ENCODE results near the gene ZNF148.

DNA sequence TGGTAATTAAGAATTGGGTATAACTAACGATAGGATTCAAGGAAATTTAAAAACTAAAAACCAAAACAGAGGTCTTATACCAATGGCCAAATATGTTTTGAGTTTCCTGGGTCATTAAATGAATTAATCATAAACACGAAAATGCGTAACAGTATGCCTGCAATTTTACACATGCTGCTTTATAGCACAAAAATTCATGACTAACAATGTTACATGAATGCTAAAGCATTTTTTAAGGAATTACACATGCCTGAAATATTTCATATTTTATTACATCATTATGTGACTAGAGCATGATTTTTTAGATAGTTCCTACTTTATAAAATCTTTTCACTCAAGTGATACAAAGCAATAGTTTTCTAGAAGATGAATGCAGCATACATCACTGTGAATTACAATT, 74.7 kb downstream of the ZNF148 start:
- TF ChIP-seq, protein P1, sequence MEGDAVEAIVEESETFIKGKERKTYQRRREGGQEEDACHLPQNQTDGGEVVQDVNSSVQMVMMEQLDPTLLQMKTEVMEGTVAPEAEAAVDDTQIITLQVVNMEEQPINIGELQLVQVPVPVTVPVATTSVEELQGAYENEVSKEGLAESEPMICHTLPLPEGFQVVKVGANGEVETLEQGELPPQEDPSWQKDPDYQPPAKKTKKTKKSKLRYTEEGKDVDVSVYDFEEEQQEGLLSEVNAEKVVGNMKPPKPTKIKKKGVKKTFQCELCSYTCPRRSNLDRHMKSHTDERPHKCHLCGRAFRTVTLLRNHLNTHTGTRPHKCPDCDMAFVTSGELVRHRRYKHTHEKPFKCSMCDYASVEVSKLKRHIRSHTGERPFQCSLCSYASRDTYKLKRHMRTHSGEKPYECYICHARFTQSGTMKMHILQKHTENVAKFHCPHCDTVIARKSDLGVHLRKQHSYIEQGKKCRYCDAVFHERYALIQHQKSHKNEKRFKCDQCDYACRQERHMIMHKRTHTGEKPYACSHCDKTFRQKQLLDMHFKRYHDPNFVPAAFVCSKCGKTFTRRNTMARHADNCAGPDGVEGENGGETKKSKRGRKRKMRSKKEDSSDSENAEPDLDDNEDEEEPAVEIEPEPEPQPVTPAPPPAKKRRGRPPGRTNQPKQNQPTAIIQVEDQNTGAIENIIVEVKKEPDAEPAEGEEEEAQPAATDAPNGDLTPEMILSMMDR (IDR thresholded peaks at IDR 0.05) = no peak
- TF ChIP-seq POLR2AphosphoS5 (IDR thresholded peaks at IDR 0.05) (no peak), POLR2A (IDR thresholded peaks at IDR 0.05) (no peak)

All from upper lobe of left lung (tissue), 4 donors.